Common myeloid progenitor, CD34-positive (primary cell): Measurements from ENCODE around the gene CHST15.

Experiments
- CTCF ChIA-PET: fragments of 350-600 bp; sonication (Branson Sonifier 250); formaldehyde crosslinking; loops from one replicate; lab custom pipeline; 2021; ENCODE audit warnings: antibody characterized with exemption; lab: Charles Lee
- POLR2A ChIA-PET: fragments of 350-600 bp; sonication (Branson Sonifier 250); formaldehyde crosslinking; loops from one replicate; lab custom pipeline; 2021; ENCODE audit warnings: antibody characterized with exemption; lab: Charles Lee
- DNase-seq, 3 donors: peaks; one replicate each; pipeline versions ENCODE4 v3.0.0 to v3.0.0-alpha.2; 2013
- H3K27ac ChIP-seq, 2 experiments: 1 replicate in 1 of 2; 2 replicates in 1 of 2; pipeline ENCODE4 v1.7.0; 2013; ENCODE audit warnings: inconsistent platforms in 2 of 2, low read length in 2 of 2, mild to moderate bottlenecking in 2 of 2, low read depth in 1 of 2, moderate library complexity in 1 of 2; ENCODE audit not compliant: severe bottlenecking in 2 of 2, insufficient read depth in 1 of 2, poor library complexity in 1 of 2
- H3K27me3 ChIP-seq, 5 experiments: replicated peaks in 2 of 5; 1 replicate in 3 of 5; 2 replicates in 2 of 5; pipeline versions ENCODE4 v1.6.1 to v1.7.0; 2013; ENCODE audit warnings: low read length in 4 of 5, mild to moderate bottlenecking in 2 of 5, moderate library complexity in 2 of 5, inconsistent platforms in 1 of 5; ENCODE audit not compliant: insufficient read depth in 5 of 5, control insufficient read depth in 4 of 5
- H3K36me3 ChIP-seq, 4 experiments: 1 replicate in 2 of 4; 2 replicates in 2 of 4; pipeline versions ENCODE4 v1.6.1 to v1.7.0; 2013; ENCODE audit warnings: low read length in 3 of 4, control low read depth in 1 of 4, mild to moderate bottlenecking in 1 of 4; ENCODE audit not compliant: control insufficient read depth in 4 of 4, insufficient read depth in 4 of 4
- H3K4me1 ChIP-seq, 4 experiments: 1 replicate in 3 of 4; 2 replicates in 1 of 4; pipeline versions ENCODE4 v1.6.1 to v1.7.1; 2013; ENCODE audit warnings: low read length in 3 of 4, mild to moderate bottlenecking in 3 of 4, control low read depth in 1 of 4, inconsistent platforms in 1 of 4, moderate library complexity in 1 of 4; ENCODE audit not compliant: control insufficient read depth in 4 of 4, insufficient read depth in 4 of 4; ENCODE audit errors: control extremely low read depth in 1 of 4
- H3K4me3 ChIP-seq, 7 experiments: 1 replicate in 4 of 7; 2 replicates in 3 of 7; pipeline versions ENCODE4 v1.5.1 to v1.7.0; 2013; ENCODE audit warnings: mild to moderate bottlenecking in 7 of 7, low read length in 6 of 7, moderate library complexity in 6 of 7, inconsistent platforms in 2 of 7, low read depth in 2 of 7, control low read depth in 1 of 7; ENCODE audit not compliant: insufficient read depth in 4 of 7, control insufficient read depth in 1 of 7; ENCODE audit errors: extremely low read depth in 1 of 7
- H3K9me3 ChIP-seq, 5 experiments: 1 replicate in 4 of 5; 2 replicates in 1 of 5; pipeline versions ENCODE4 v1.6.1 to v1.7.1; 2013; ENCODE audit warnings: low read length in 4 of 5, mild to moderate bottlenecking in 2 of 5, inconsistent platforms in 1 of 5, low read depth in 1 of 5, moderate library complexity in 1 of 5; ENCODE audit not compliant: control insufficient read depth in 4 of 5, insufficient read depth in 2 of 5; ENCODE audit errors: control extremely low read depth in 1 of 5
- WGBS: methylation state at CpG from one replicate; pipeline ENCODE4 v1.1.5; 2013; ENCODE audit not compliant: insufficient coverage; 5-methylcytosine and 5-hydroxymethylcytosine counted together

CHST15 gene

DNA sequence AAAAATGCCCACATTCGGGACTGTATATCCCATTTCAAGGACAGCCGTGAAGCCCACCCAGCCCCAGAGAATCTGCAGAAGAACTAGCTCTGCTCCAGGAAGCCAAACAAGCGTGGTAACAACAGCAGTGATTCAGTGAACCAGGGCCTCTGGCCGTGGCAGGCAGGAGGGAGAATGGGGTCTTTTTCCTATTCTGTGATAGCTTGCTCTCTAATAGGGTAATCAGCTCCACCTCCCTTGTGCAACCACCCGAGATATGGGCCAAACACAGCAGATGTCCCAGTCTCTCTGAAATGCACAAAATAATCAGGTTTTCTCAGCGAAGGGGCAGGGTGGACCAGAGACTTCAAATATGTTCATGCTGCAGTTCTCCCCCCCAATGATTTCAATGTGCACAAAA, 35.8 kb downstream of the CHST15 start:
- POLR2A ChIA-PET = no interaction called here
- Histone ChIP-seq H3K9me3 (peaks cover 0 to 2% (median 0%) of the 10 kb centered on the region in 5 experiments), H3K4me1 (no peaks in the 10 kb centered on the region), H3K36me3 (no peaks in the 10 kb centered on the region), H3K4me3 (no peak overlapping the region), H3K27me3 (peaks cover 0 to 6% (median 0%) of the 10 kb centered on the region in 5 experiments), H3K27ac (no peak overlapping the region)
- CTCF ChIA-PET = no interaction called here
- 98% methylated on average over 6 of the region's 6 CpGs for WGBS
- no peak for DNase-seq

DNA sequence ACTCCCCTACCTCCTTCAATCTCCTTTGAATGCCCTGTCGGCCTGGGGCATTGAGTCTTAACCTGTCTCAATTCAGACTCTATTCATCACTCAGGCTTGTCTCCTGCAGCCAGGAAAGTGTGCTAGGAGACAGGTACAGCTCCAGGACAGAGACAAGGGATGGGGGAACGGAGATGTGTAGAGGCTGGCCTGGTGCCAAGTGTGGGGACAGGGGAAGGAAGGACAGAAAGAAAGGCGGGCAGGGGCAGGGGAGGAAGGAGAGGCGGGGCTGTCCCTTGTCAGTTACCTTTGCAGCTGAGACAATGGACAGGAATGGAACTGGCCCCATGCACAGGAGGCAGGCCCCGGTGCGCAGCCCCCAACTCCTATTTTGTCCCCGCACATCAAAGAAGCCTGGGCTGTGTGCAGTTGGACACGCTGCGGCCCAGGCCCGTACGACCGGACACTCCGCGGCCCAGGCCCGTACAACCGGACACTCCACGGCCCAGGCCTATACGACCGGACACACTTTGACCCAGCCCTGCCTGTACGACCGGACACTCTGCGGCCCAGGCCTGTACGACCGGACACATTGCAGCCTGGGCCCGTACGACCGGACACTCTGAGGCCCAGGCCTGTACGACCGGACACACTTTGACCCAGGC, 36.9 kb downstream of the CHST15 start:
- POLR2A ChIA-PET = no interaction called here
- WGBS = 94% methylated on average over 28 of the region's 29 CpGs
- H3K27me3 ChIP-seq = peaks cover 0 to 6% (median 0%) of the 10 kb centered on the region in 5 experiments
- no peak overlapping the region for H3K4me3 ChIP-seq
- DNase-seq = no peak
- H3K36me3 ChIP-seq = no peaks in the 10 kb centered on the region
- H3K27ac ChIP-seq = no peak overlapping the region
- CTCF ChIA-PET = no interaction called here
- no peaks in the 10 kb centered on the region for H3K4me1 ChIP-seq
- peaks cover 0 to 2% (median 0%) of the 10 kb centered on the region in 5 experiments for H3K9me3 ChIP-seq

DNA sequence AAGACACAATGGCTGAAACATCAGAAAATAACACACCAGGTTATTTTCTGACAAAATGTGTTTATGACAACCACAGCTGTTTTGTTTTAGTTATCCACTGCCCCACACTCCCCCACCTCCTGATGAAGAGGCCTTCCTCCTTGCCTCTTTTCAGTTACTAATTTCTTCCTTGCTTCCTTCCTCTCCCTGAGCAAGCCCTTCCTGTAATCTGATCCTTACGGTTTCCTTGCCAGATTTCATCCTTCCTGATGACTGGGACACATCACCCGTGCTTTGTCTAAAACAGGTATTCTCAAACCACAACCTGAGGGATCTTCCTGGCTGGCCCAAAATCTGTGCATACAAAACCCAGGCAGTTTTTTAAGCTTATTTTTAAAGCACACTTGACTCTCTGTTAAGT, 39.4 kb downstream of the CHST15 start:
- Histone ChIP-seq H3K4me3 (no peak overlapping the region), H3K36me3 (no peaks in the 10 kb centered on the region), H3K9me3 (peaks cover 0 to 2% (median 0%) of the 10 kb centered on the region in 5 experiments), H3K4me1 (no peaks in the 10 kb centered on the region), H3K27me3 (peaks cover 0 to 4% (median 0%) of the 10 kb centered on the region in 5 experiments), H3K27ac (no peak overlapping the region)
- ChIA-PET POLR2A (no interaction called here), CTCF (interaction anchor here (0.9 to 1.2 kb wide), 2 partner anchors 26 to 29 kb away, joined by 3 read pairs; no protein-coding TSS in a partner anchor)
- DNase-seq = no peak
- 0% methylated on average over 2 of the region's 2 CpGs for WGBS

DNA sequence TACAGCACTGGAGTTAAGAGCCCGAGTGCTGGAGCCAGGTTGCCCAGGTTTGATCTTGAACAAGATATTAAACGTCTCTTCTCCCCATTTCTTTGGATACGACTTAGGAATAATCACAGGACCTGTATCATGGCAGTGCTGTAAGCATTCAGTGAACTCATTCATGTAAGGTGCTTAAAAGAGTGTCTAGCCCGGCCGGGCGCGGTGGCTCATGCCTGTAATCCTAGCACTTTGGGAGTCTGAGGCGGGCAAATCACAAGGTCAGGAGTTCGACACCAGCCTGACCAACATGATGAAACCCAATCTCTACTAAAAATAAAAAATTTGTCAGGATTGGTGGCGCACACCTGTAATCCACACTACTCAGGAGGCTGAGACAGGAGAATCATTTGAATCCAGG, 40.8 kb downstream of the CHST15 start:
- Histone ChIP-seq H3K4me3 (no peak overlapping the region), H3K4me1 (no peaks in the 10 kb centered on the region), H3K27me3 (peaks cover 0 to 2% (median 0%) of the 10 kb centered on the region in 5 experiments), H3K27ac (no peak overlapping the region), H3K9me3 (peaks cover 0 to 2% (median 0%) of the 10 kb centered on the region in 5 experiments), H3K36me3 (no peaks in the 10 kb centered on the region)
- CTCF ChIA-PET = no interaction called here
- POLR2A ChIA-PET = no interaction called here
- WGBS = 95% methylated on average over 10 of the region's 10 CpGs
- no peak for DNase-seq

DNA sequence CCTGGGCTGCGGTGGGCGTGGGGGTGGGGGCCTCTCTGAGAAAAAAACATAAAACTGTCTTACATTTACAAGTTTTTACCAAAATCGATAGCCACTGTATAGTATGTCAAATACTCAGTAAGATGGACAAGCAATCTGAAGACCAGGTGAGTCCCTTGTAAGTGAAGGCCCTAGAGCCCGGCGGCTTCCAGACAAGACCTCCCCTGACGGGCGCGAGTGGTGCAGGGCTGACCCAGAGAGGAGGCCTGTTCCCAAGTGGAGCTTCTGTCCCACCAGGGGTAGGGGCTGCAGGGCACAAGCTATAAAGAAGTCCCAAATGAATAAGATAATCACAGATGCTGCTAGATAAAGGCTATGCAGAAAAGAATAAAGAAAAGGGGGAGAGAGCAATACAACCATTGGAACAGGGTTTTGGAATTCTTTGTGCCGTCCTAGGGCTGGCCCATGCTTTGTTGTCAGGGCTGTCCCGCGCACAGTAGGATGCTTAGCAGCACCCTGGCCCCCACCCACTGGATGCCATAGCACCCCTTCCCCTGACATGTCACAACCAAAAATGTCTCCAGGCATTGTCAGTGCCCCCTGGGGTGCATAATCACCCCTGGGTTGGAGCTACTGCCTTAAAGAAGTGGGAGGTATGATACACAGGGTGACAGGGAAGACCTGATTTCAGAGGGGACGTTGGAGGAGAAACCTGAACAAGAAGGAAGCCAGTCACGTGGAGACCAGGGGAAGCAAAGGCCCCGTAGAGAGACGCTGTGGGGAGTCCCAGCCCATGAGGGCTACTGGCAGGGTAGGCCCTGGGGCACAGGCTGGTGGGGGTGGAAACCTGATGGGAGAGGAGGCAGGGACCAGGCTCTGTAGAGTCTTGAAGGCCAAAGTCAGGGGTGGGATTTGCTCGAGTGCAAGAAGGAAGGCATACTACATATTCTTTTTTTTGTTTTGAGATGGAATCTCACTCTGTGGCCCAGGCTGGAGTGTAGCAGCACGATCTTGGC, 43.1 kb downstream of the CHST15 start:
- ChIA-PET POLR2A (no interaction called here), CTCF (no interaction called here)
- Histone ChIP-seq H3K27ac (no peak overlapping the region), H3K36me3 (no peaks in the 10 kb centered on the region), H3K4me3 (no peak overlapping the region), H3K9me3 (peaks cover 0 to 12% (median 0%) of the 10 kb centered on the region in 5 experiments), H3K27me3 (peaks cover 0 to 3% (median 0%) of the 10 kb centered on the region in 5 experiments), H3K4me1 (no peaks in the 10 kb centered on the region)
- DNase-seq = no peak
- WGBS = 92% methylated on average over 11 of the region's 17 CpGs

DNA sequence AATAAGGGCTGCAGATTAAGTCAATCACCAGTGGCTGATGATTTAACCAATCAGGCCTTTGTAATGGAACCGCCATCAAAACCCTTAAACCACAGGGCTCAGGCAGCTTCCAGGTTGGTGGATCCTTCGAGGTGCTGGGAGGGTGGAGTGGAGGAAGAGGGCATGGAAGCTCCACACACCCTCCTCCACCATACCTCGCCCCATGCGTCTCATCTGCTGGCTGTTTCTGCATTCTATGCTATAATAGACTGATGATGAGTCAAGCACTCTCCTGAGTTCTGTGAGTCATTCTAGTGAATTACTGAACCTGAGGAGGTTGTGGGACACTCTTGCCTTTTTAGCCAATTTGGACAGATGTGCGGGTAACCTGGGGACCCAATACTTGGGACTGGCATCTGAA, 43.9 kb downstream of the CHST15 start:
- no CpG with 5 or more reads among the region's 5 CpGs for WGBS
- no peaks in the 10 kb centered on the region for H3K4me1 ChIP-seq
- ChIA-PET CTCF (no interaction called here), POLR2A (no interaction called here)
- H3K27ac ChIP-seq = no peak overlapping the region
- H3K9me3 ChIP-seq = peaks cover 0 to 12% (median 0%) of the 10 kb centered on the region in 5 experiments
- peaks cover 0 to 3% (median 0%) of the 10 kb centered on the region in 5 experiments for H3K27me3 ChIP-seq
- DNase-seq = no peak
- no peak overlapping the region for H3K4me3 ChIP-seq
- H3K36me3 ChIP-seq = no peaks in the 10 kb centered on the region
